Activated CD4-positive, CD25-positive, alpha-beta regulatory T cell treated with anti-CD3 and anti-CD28 coated beads, Interleukin-2, amount 50 U/mL, for 72 hours (primary cell): ENCODE results near the gene TRIM65.

ENCODE experiments used
- DNase-seq: peaks from one replicate; pipeline ENCODE4 v3.0.0; 2021

TRIM65 gene

GRCh38 chr17:75915268-75915667 lies 18.5 kb upstream of the TRIM65 start:
- DNase-seq, result no peak

- no peak for DNase-seq
These were observed 18.0 kb upstream of the TRIM65 start for GRCh38 chr17:75914643-75915267.

GRCh38 chr17:75913537-75914210 lies 16.9 kb upstream of the TRIM65 start:
- DNase-seq, result no peak

GRCh38 chr17:75910699-75911098 lies 13.9 kb upstream of the TRIM65 start:
- no peak for DNase-seq

GRCh38 chr17:75909812-75910274 lies 13.1 kb upstream of the TRIM65 start:
- no peak for DNase-seq

- DNase-seq, result no peak
These were observed 12.5 kb upstream of the TRIM65 start for GRCh38 chr17:75909051-75909811.

- no peak for DNase-seq
These were observed 11.4 kb upstream of the TRIM65 start for GRCh38 chr17:75908201-75908600.

- DNase-seq, result no peak
These were observed 9.6 kb upstream of the TRIM65 start for GRCh38 chr17:75906143-75906884.

GRCh38 chr17:75904749-75905521 lies 8.2 kb upstream of the TRIM65 start, which contains the start of gene MRPL38:
MRPL38 (minus strand) TSS chr17:75904884; CDS start chr17:75904875, 9 bp downstream.
- DNase-seq, result peak; percentile 97

- no peak for DNase-seq
These were observed 5.7 kb upstream of the TRIM65 start for GRCh38 chr17:75902406-75902805.

- no peak for DNase-seq
These were observed 5.0 kb upstream of the TRIM65 start for GRCh38 chr17:75901727-75902126.

- no peak for DNase-seq
These were observed 4.2 kb upstream of the TRIM65 start for GRCh38 chr17:75900691-75901533.

- DNase-seq, result no peak
These were observed 3.2 kb upstream of the TRIM65 start for GRCh38 chr17:75899767-75900468.

- DNase-seq, result no peak
These were observed 2.6 kb upstream of the TRIM65 start for GRCh38 chr17:75899353-75899752.

- no peak for DNase-seq
These were observed 2.0 kb upstream of the TRIM65 start for GRCh38 chr17:75898791-75899190.

GRCh38 chr17:75898065-75898464 lies 1.3 kb upstream of the TRIM65 start:
- no peak for DNase-seq

GRCh38 chr17:75897160-75898019 lies 639 bp upstream of the TRIM65 start:
- DNase-seq, result no peak

- no peak for DNase-seq
These were observed 1.2 kb downstream of the TRIM65 start for GRCh38 chr17:75895370-75896155.
